NB4 (cell line): ENCODE measurements around the gene SLC39A5.

ENCODE experiments used
- CTCF ChIP-seq: IDR thresholded peaks from one replicate; pipeline ENCODE4 v1.5.1; 2012; ENCODE audit warnings: low read depth, low read length
- MYC ChIP-seq: IDR thresholded peaks from 2 replicates; pipeline ENCODE4 v1.6.1; 2011; ENCODE audit warnings: low read depth, low read length
- POLR2A ChIP-seq: IDR thresholded peaks from 2 replicates; pipeline ENCODE4 v1.6.1; 2011; ENCODE audit warnings: mild to moderate bottlenecking; ENCODE audit not compliant: insufficient read length; ENCODE audit errors: extremely low read depth

GRCh38 chr12:56224954-56225353 lies 4.9 kb upstream of the SLC39A5 start:
- TF ChIP-seq CTCF = no peak
- no peak for TF ChIP-seq POLR2A
- no peak for TF ChIP-seq MYC
